Measurements from ENCODE around the gene JPH2.
"Not testable (repeated sequence)": the region's sequence is repeated elsewhere in the genome, so short reads cannot be mapped to it uniquely, and the experiment has no call there.

The JPH2 gene

DNA sequence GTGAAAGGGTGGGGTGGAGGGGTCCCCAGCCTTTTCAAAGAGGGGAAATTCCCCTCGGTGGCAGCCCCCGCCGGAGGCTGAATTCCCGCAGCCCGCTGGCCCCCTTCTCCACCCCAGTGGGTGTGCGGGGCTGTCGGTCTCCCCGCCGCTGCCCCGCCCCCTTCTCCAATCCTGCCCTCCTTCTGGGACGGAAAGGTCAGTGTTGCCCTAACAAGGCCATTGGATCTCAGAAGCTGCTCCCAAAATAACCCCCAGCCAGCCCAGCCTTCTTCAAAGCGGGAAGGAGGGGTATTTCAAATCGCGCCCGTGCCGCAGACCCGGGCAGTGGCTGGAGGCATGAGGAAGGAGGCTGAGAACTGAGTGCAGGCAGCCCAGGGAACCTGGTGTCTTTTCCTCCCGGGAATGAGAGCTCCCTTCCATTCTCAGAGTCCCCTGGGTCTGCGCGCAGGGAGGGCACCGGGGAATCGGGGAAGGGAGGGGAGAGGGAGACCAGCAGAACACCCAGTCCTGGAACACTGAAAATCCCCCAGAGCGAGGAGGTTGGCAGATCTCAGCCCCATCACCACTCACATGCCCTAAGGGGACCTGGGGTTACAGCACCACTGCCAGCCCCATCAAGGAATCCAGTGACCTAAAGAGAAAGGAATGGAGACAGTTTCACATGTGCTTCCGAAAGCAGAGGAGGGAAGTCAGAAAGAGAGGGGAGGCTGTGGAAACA is at the start of gene JPH2:
Gene JPH2, minus strand, starts transcription at position 135 of the 718 bp plus-strand sequence. CDS start 483 bp downstream, outside the sequence.
- FAIRE-seq (no peak), DNase-seq (ENCODE audit: insufficient read length, low spot score) (peak; percentile 75)
- peak; percentile 39; the same call in 1 of the 2 replicates for TF ChIP-seq POLR2A (IDR thresholded peaks at IDR 0.05; ENCODE audit: low read depth, low read length)

DNA sequence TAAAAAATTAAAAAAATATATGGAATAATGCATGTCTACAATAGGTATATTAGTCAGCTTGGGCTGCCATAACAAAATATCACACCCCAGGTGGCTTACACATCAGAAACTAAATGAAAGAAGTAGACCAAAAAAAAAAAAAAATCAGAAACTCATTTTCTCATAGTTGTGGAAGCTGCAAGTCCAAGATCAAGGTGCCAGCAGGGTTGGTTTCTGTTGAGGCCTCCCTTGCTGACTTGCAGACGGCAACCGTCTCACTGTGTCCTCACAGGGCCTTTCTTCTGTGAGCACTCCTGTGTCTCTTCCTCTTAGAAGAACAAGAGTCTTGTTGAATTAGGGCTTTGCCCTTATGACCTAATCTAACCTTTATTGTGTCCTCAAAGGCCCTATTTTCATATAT is 48.7 kb upstream of the JPH2 start:
- DNase-seq (ENCODE audit: insufficient read length, low spot score): no peak
- no peak for FAIRE-seq
- no peak for TF ChIP-seq POLR2A (IDR thresholded peaks at IDR 0.05; ENCODE audit: low read depth, low read length)

GRCh38 chr20:44234566-44235317 is 47.8 kb upstream of the JPH2 start:
- FAIRE-seq (no peak), DNase-seq (ENCODE audit: insufficient read length, low spot score) (no peak)
- TF ChIP-seq POLR2A (IDR thresholded peaks at IDR 0.05; ENCODE audit: low read depth, low read length): no peak

DNA sequence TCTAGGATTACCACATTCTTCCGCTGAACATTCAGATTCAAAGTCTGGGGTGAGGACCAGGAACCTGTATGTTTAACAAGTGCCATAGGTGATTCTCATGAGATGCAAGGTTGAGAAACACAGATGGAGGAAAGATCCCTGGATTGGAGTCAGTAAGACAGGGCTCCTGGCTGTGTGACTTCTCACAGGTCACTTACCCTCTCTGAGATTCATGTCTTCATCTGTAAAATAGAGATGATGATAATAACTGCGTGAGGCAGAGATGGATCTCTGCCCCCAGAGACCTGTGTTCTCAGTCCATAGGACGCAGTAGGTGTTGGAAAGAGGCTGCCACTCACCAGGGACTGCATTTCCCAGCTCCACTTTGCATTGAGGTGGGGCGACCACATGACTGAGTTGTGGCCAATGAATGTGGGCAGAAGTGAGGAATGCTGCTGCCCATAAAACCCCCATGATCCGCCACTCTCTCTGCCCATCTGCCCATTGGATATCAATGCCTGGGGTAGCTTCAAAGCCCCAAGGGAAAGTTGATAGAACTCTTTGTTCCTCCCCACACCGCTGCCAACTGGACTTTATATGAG is 46.5 kb upstream of the JPH2 start:
- FAIRE-seq (no peak), DNase-seq (ENCODE audit: insufficient read length, low spot score) (no peak)

GRCh38 chr20:44232469-44232856 is 45.5 kb upstream of the JPH2 start:
- not testable (repeated sequence) for FAIRE-seq; DNase-seq (ENCODE audit: insufficient read length, low spot score)

More for the DNA sequence above, 46.5 kb upstream of the JPH2 start:
- no peak for TF ChIP-seq POLR2A (IDR thresholded peaks at IDR 0.05; ENCODE audit: low read depth, low read length)

GRCh38 chr20:44231713-44232468 is 44.9 kb upstream of the JPH2 start:
- TF ChIP-seq POLR2A (IDR thresholded peaks at IDR 0.05; ENCODE audit: low read depth, low read length): no peak
- FAIRE-seq: no peak
- DNase-seq (ENCODE audit: insufficient read length, low spot score): no peak

GRCh38 chr20:44231193-44231592 is 44.2 kb upstream of the JPH2 start:
- no peak for TF ChIP-seq POLR2A (IDR thresholded peaks at IDR 0.05; ENCODE audit: low read depth, low read length)
- FAIRE-seq (no peak), DNase-seq (ENCODE audit: insufficient read length, low spot score) (peak; percentile 50)

DNA sequence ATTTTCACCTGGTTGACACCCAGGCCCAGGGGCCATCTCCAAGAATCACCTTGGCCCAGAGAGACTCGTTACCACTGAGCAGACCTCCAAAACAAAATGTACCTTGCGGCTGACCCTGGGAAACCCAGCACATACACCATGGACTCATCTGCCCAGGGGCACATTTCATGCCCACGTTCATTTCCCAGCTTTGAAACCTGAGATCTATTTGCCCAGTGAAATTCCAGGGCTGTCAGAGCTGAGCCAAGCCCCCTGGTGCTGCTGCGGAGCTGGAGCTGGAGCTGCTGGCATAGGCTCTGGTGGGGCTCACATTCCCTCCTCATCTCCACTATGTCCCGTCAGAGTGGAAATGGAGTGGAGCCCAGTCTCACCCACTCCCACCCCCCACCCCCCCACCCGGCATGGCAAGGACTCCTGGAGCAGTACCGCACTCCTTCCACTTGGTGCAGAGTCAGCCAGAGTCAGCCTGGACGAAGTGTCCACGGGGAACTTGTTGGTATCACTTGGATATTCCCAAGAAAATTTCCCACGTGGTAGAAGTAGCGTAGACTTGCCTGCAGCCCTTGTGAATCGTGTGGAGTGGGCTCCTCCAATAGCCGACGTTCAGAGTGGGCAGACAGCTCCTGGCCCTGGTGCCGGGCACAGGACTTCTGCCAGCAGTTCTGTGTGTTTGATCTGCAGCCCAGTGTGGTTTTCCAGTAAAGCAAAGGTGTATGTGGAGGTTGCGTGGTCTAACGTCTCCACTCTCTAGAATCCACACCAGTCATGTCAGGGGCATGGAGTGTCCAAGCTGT is 41.7 kb upstream of the JPH2 start:
- TF ChIP-seq POLR2A (IDR thresholded peaks at IDR 0.05; ENCODE audit: low read depth, low read length): no peak
- no peak for FAIRE-seq

GRCh38 chr20:44224637-44225036 is 37.6 kb upstream of the JPH2 start:
- DNase-seq (ENCODE audit: insufficient read length, low spot score) (no peak), FAIRE-seq (no peak)
- TF ChIP-seq POLR2A (IDR thresholded peaks at IDR 0.05; ENCODE audit: low read depth, low read length): no peak

More for the DNA sequence above, 41.7 kb upstream of the JPH2 start:
- no peak for DNase-seq (ENCODE audit: insufficient read length, low spot score)

DNA sequence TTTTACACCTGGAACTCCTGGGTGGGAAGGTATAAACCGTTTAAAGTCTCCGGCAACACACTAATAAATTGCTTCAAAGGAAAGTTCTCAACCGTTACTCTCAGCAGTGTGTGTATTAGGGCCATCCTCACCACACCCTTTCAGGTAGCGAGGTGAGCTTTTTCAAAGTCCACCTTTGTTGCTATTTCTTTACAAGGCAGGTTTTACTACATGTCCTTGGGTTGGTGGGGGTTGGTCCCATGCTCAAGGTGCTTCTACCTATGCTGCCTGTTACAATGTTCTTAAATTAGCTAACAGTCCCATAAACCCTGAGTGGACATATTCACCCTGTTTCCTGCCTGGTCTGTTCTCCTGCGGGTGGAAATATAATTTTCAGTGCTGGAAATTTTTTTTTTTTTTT is 36.7 kb upstream of the JPH2 start:
- FAIRE-seq (no peak), DNase-seq (ENCODE audit: insufficient read length, low spot score) (no peak)
- TF ChIP-seq POLR2A (IDR thresholded peaks at IDR 0.05; ENCODE audit: low read depth, low read length): no peak

DNA sequence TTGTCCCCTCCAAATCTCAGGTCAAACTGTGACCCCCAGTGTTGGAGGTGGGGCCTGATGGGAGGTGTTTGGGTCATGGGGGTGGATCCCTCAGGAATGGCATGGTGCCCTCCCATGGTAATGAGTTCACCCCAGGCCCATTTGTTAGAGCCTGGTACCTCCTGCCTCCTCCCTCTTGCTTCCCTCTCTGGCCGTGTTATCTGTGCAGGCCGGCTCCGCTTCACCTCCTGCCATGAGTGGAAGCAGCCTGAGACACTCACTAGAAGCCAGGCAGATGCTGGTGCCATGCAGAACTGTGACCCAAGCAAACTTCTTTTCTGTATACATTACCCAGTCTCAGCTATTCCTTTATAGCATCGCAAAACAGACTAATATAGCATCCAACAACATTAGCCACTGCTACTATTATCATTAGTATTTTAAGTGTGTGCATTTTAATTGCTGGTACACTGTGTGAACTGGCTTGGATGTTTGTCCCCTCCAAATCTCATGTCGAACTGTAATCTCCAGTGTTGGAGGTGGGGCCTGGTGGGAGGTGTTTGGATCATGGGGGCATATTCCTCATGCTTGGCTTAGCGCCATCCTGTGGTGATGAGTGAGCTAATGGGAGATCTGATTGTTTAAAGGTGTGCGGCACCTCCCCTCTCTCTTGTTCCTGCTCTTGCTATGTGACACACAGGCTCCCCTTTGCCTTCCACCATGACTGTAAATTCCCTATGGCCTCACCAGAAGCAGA is 35.8 kb upstream of the JPH2 start:
- DNase-seq (ENCODE audit: insufficient read length, low spot score) (no peak), FAIRE-seq (no peak)
- TF ChIP-seq POLR2A (IDR thresholded peaks at IDR 0.05; ENCODE audit: low read depth, low read length): no peak

DNA sequence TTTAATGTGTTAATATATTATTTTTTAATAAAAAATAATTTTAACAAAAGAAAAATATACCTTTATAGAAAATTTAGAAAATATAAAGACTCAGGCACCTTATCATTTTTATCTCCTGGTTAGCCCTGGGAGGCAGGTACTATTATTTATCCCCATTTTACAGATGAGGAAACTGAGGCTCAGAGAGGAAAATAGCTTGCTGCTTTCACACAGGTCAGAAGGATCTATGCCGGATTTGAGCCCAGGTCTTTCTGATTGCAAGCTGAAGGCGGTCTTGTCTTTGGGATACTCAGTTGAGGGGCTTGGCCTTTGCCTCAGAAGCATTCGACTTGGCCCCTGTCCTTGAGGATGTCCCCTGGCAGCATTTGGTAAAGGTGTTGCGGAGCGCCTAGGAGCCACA is 35.0 kb upstream of the JPH2 start:
- TF ChIP-seq POLR2A (IDR thresholded peaks at IDR 0.05; ENCODE audit: low read depth, low read length): no peak
- FAIRE-seq (no peak), DNase-seq (ENCODE audit: insufficient read length, low spot score) (no peak)

All from H54 (cell line).